ENCODE measurements around the gene CASK.

DNA sequence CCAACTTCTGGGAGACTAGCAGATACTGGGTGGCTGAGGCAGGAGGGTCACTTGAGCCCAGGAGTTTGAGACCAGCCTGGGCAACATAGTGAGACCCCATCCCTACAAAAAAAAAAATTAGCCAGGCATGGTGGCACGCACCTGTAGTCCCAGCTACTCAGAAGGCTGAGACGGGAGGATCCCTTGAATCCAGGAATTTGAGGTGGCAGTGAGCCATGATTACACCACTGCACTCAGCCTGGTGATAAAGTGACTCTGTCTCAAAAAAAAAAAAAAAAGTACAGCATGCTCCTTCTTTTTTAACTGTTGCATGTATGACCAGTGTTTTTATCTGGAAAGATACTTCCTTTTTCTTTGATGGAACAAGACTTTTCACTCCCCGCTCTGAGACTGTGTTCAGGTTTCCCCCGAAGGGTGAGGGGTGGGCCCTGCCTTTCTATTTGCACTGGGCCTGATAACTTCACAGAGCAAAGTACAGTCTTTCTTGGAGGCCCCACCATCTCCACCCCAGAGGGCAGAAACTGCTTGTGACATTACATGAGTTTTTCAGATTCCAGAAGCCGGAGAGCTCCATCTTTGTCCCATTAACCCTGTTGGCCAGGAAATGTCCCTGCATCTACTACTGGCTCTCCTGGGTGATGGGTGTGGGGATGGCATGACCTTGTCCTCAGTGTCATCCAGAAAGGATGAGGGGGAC is 441.1 kb downstream of the CASK start:
- no peak for TF ChIP-seq SP1 (IDR thresholded peaks at IDR 0.05)
- TF ChIP-seq LEF1 (IDR thresholded peaks at IDR 0.05; ENCODE audit: borderline replicate concordance): no peak
